Smooth muscle cell of the umbilical artery (primary cell): ENCODE results near the gene RAB41. TPM values are rescaled to one million over a fixed set of nuclear protein-coding genes. Genes with fewer than 3 reads are reported as not detected.

Source experiments
- total RNA-seq: library from RNA; depleted of rRNA; stranded (reverse); fragments of >200 nt; gene quantifications from 2 replicates; pipeline ENCODE4 v1.2.3, GENCODE V29; 2014

Gene RAB41
- total RNA-seq: not detected in 2 replicates

GRCh38 chrX:70281951-70282350 is at the start of gene RAB41:
Gene RAB41 (plus strand): TSS chrX:70282172. CDS start chrX:70282218, 46 bp downstream.

GRCh38 chrX:70234355-70234754 is 47.6 kb upstream of the RAB41 start, which contains the start of gene AWAT1:
Gene AWAT1 (plus strand): TSS chrX:70234655. CDS start chrX:70234696, 41 bp downstream.

GRCh38 chrX:70260104-70260503 is 21.9 kb upstream of the RAB41 start, which contains the start of gene P2RY4:
Gene P2RY4 (minus strand): TSS chrX:70260204. CDS start chrX:70259624, 580 bp downstream.

GRCh38 chrX:70268034-70268433 is 13.9 kb upstream of the RAB41 start, which contains the start of gene ARR3:
Gene ARR3 (plus strand): TSS chrX:70268334. CDS start chrX:70269386, 1,052 bp downstream.

GRCh38 chrX:70289793-70290770 is 8.1 kb downstream of the RAB41 start, which contains the start of the genes KIF4A and PDZD11:
Gene KIF4A (plus strand): TSS chrX:70290104. CDS start chrX:70290459, 355 bp downstream.
Gene PDZD11 (minus strand): TSS chrX:70289927. CDS start chrX:70289341, 586 bp downstream.

Other genes with a start within 250 kb of the RAB41 start
- not detected in 2 replicates for gene AWAT2, start 232.2 kb upstream of the RAB41 start, total RNA-seq
- not detected in 2 replicates for gene OTUD6A, start 219.7 kb upstream of the RAB41 start, total RNA-seq
- 55.0 and 81.1 TPM in 2 replicates for gene IGBP1, start 148.7 kb upstream of the RAB41 start, total RNA-seq
- gene DGAT2L6, start 104.7 kb upstream of the RAB41 start, total RNA-seq: not detected in 2 replicates
- gene AWAT1, start 47.5 kb upstream of the RAB41 start, total RNA-seq: not detected in 2 replicates
- 0.14 TPM in 1 of 2 replicates, not detected in the other for gene P2RY4, start 22.0 kb upstream of the RAB41 start, total RNA-seq
- gene ARR3, start 13.8 kb upstream of the RAB41 start, total RNA-seq: not detected in 2 replicates
- gene PDZD11, start 7.8 kb downstream of the RAB41 start, total RNA-seq: 41.6 and 44.8 TPM in 2 replicates
- 1.2 and 10.9 TPM in 2 replicates for gene KIF4A, start 7.9 kb downstream of the RAB41 start, total RNA-seq
- not detected in 2 replicates for gene GDPD2, start 141.1 kb downstream of the RAB41 start, total RNA-seq
- gene DLG3, start 162.7 kb downstream of the RAB41 start, total RNA-seq: 13.7 and 15.4 TPM in 2 replicates